Fibroblast of gingiva (primary cell): ENCODE data around the gene HSPB6.

Experiments
- DNase-seq: peaks from one replicate; pipeline ENCODE4 v3.0.0-alpha.2; 2011; ENCODE audit warnings: low read depth

Gene HSPB6

GRCh38 chr19:35746087-35746462 is 10.8 kb downstream of the HSPB6 start:
- DNase-seq, result no peak

GRCh38 chr19:35745328-35746086 is 11.3 kb downstream of the HSPB6 start, which contains the start of the genes PSENEN and U2AF1L4:
TSS of gene PSENEN (plus strand) at chr19:35745651. CDS start at chr19:35745931, 280 bp downstream.
TSS of gene U2AF1L4 (minus strand) at chr19:35745418. CDS start at chr19:35745391, 27 bp downstream.
- peak; percentile 99 for DNase-seq

GRCh38 chr19:35744430-35745327 is 12.2 kb downstream of the HSPB6 start:
- peak; percentile 94 for DNase-seq

- DNase-seq, result no peak
Observed at GRCh38 chr19:35743640-35744429, 13.0 kb downstream of the HSPB6 start.

GRCh38 chr19:35742121-35742724 is 14.6 kb downstream of the HSPB6 start, which contains the start of gene IGFLR1:
TSS of gene IGFLR1 (minus strand) at chr19:35742452. CDS start at chr19:35741180, 1,272 bp downstream.
- no peak for DNase-seq

GRCh38 chr19:35741203-35741515 is 15.7 kb downstream of the HSPB6 start:
- DNase-seq, result no peak

- peak; percentile 97 for DNase-seq
Observed at GRCh38 chr19:35740423-35741202, 16.2 kb downstream of the HSPB6 start.

GRCh38 chr19:35740108-35740422 is 16.8 kb downstream of the HSPB6 start:
- no peak for DNase-seq

- no peak for DNase-seq
Observed at GRCh38 chr19:35739275-35740107, 17.3 kb downstream of the HSPB6 start.

GRCh38 chr19:35738887-35739229 is 18.0 kb downstream of the HSPB6 start:
- DNase-seq, result no peak

- DNase-seq, result no peak
Observed at GRCh38 chr19:35738021-35738886, 18.6 kb downstream of the HSPB6 start.

- DNase-seq, result no peak
Observed at GRCh38 chr19:35736913-35737886, 19.6 kb downstream of the HSPB6 start.

- no peak for DNase-seq
Observed at GRCh38 chr19:35734889-35735288, 21.9 kb downstream of the HSPB6 start.

GRCh38 chr19:35734273-35734672 is 22.6 kb downstream of the HSPB6 start:
- no peak for DNase-seq

GRCh38 chr19:35733180-35734125 is 23.4 kb downstream of the HSPB6 start:
- no peak for DNase-seq

GRCh38 chr19:35732540-35733179 is 24.2 kb downstream of the HSPB6 start:
- no peak for DNase-seq
